K562 (cell line): ENCODE results near the gene SCT. TPM values are rescaled to one million over a fixed set of nuclear protein-coding genes. Genes with fewer than 3 reads are reported as not detected.

Experiments
- ARID1B ChIP-seq: fragments of 450-650 bp; IDR thresholded peaks from 2 replicates; pipeline ENCODE4 v1.6.1; 2016; ENCODE audit warnings: antibody characterized with exemption, mild to moderate bottlenecking, inconsistent platforms
- ATF1 ChIP-seq, 2 experiments: fragments of 450-650 bp in 1 of 2; IDR thresholded peaks; 2 replicates each; pipeline ENCODE4 v1.6.1; 2016; ENCODE audit warnings: missing compliant biosample characterization in 1 of 2, missing genetic modification characterization in 1 of 2
- ATF7 ChIP-seq: fragments of 450-650 bp; IDR thresholded peaks from 2 replicates; pipeline ENCODE4 v1.7.1; 2014; ENCODE audit warnings: mild to moderate bottlenecking, moderate library complexity
- BCLAF1 ChIP-seq, 2 experiments: fragments of 450-650 bp in 1 of 2; IDR thresholded peaks; 2 replicates each; pipeline ENCODE4 v1.6.1; 2011 to 2017; ENCODE audit warnings: low read depth in 2 of 2, antibody characterized with exemption in 1 of 2, borderline replicate concordance in 1 of 2, low read length in 1 of 2, mild to moderate bottlenecking in 1 of 2, mixed read lengths in 1 of 2; ENCODE audit not compliant: control insufficient read depth in 1 of 2
- CEBPG ChIP-seq, 3 experiments: fragments of 200-800 bp in 1 of 3; sonication (Bioruptor generic) in 1 of 3; sonication (generic) in 1 of 3; formaldehyde crosslinking in 1 of 3; IDR thresholded peaks in 2 of 3; conservative IDR thresholded peaks in 1 of 3; 2 replicates each; pipeline versions ENCODE4 v1.6.1 to v1.8.0; 2016 to 2022; ENCODE audit warnings: missing compliant biosample characterization in 2 of 3, missing genetic modification characterization in 2 of 3, mild to moderate bottlenecking in 1 of 3, missing genetic modification reagents in 1 of 3
- ELK3 ChIP-seq: fragments of 450-650 bp; formaldehyde crosslinking; IDR thresholded peaks from 2 replicates; pipeline ENCODE4 v1.4.0; 2020; ENCODE audit warnings: mild to moderate bottlenecking
- FOS ChIP-seq: IDR thresholded peaks from 3 replicates; pipeline ENCODE4 v1.6.1; 2011; ENCODE audit not compliant: insufficient read length; ENCODE audit errors: extremely low read depth
- FOXJ2 ChIP-seq: fragments of 200-800 bp; sonication (Bioruptor generic); IDR thresholded peaks from 2 replicates; pipeline ENCODE4 v1.6.1; 2016; ENCODE audit warnings: missing genetic modification characterization, missing compliant biosample characterization
- GABPB1 ChIP-seq: sonication (generic); formaldehyde crosslinking; IDR thresholded peaks from 2 replicates; pipeline ENCODE4 v1.8.0; 2022; ENCODE audit warnings: mild to moderate bottlenecking, missing genetic modification reagents
- JUND ChIP-seq, 2 experiments: IDR thresholded peaks; 2 replicates in 1 of 2; 3 replicates in 1 of 2; pipeline ENCODE4 v1.6.1; 2011; ENCODE audit warnings: borderline replicate concordance in 2 of 2, low read depth in 2 of 2, low read length in 2 of 2, improper control_type of control experiment in 1 of 2, missing biosample characterization in 1 of 2, missing genetic modification characterization in 1 of 2, missing genetic modification reagents in 1 of 2
- MEIS2 ChIP-seq: fragments of 450-650 bp; IDR thresholded peaks from 2 replicates; pipeline ENCODE4 v1.6.1; 2014; ENCODE audit warnings: mild to moderate bottlenecking; ENCODE audit not compliant: partially characterized antibody
- NCOA6 ChIP-seq: fragments of 450-650 bp; IDR thresholded peaks from 2 replicates; pipeline ENCODE4 v1.6.1; 2017; ENCODE audit warnings: mild to moderate bottlenecking
- NFE2 ChIP-seq: IDR thresholded peaks from 2 replicates; pipeline ENCODE4 v1.6.1; 2014; ENCODE audit warnings: antibody characterized with exemption, low read depth
- NR2C1 ChIP-seq, 2 experiments: fragments of 450-650 bp; IDR thresholded peaks; 2 replicates each; pipeline ENCODE4 v1.6.1; 2017; ENCODE audit warnings: mild to moderate bottlenecking in 2 of 2, antibody characterized with exemption in 1 of 2, inconsistent platforms in 1 of 2, missing compliant biosample characterization in 1 of 2, missing genetic modification characterization in 1 of 2
- NR2C2 ChIP-seq, 2 experiments: fragments of 200-800 bp in 1 of 2; sonication (Bioruptor generic) in 1 of 2; sonication (generic) in 1 of 2; formaldehyde crosslinking in 1 of 2; IDR thresholded peaks; 2 replicates each; pipeline versions ENCODE4 v1.6.1 to v1.8.0; 2016 to 2022; ENCODE audit warnings: mild to moderate bottlenecking in 1 of 2, missing compliant biosample characterization in 1 of 2, missing genetic modification characterization in 1 of 2, missing genetic modification reagents in 1 of 2
- SIN3A ChIP-seq, 2 experiments: fragments of 150-350 bp in 1 of 2; IDR thresholded peaks; 2 replicates each; pipeline ENCODE4 v1.6.1; 2011 to 2016; ENCODE audit warnings: borderline replicate concordance in 2 of 2, low read depth in 2 of 2, low read length in 2 of 2, mild to moderate bottlenecking in 2 of 2, moderate library complexity in 2 of 2; ENCODE audit not compliant: control insufficient read depth in 1 of 2
- SMARCA4 ChIP-seq: fragments of 450-650 bp; IDR thresholded peaks from 2 replicates; pipeline ENCODE4 v1.6.1; 2016
- SMARCC2 ChIP-seq: fragments of 450-650 bp; IDR thresholded peaks from 2 replicates; pipeline ENCODE4 v1.6.1; 2017; ENCODE audit warnings: antibody characterized with exemption, moderate library complexity, mild to moderate bottlenecking, low read depth
- SMARCE1 ChIP-seq: fragments of 450-650 bp; IDR thresholded peaks from 2 replicates; pipeline ENCODE4 v1.7.1; 2016; ENCODE audit warnings: mild to moderate bottlenecking
- SNAPC5 ChIP-seq: fragments of 250-450 bp; sonication (Bioruptor Pico); IDR thresholded peaks from 2 replicates; pipeline ENCODE4 v1.8.0; 2021; ENCODE audit warnings: moderate library complexity, mild to moderate bottlenecking, inconsistent platforms
- STAT5A ChIP-seq: IDR thresholded peaks from 2 replicates; pipeline ENCODE4 v1.6.1; 2012; ENCODE audit warnings: low read length, inconsistent platforms, borderline replicate concordance
- ZNF431 ChIP-seq: sonication (generic); formaldehyde crosslinking; IDR thresholded peaks from 2 replicates; pipeline ENCODE4 v1.8.0; 2022; ENCODE audit warnings: mild to moderate bottlenecking, missing genetic modification reagents
- polyA plus RNA-seq, 8 experiments: library from polyadenylated mRNA; depleted of rRNA in 4 of 8; stranded (reverse) in 5 of 8; unstranded in 3 of 8; fragments of >200 nt; fragmentation: Nextera tagmentation in 2 of 8; fragmentation: Illumina TruSeq in 1 of 8; extraction: Ambion mirVana in 2 of 8; extraction: Trizol in 1 of 8; gene quantifications; 2 replicates each; pipeline versions ENCODE4 v1.2.1 to v1.2.3, GENCODE V29; 2011 to 2014; ENCODE audit warnings: inconsistent platforms in 1 of 8, missing spikeins in 1 of 8
- total RNA-seq, 7 experiments: library from RNA; depleted of rRNA in 6 of 7; stranded (reverse); fragments of >200 nt in 6 of 7; fragmentation: Illumina TruSeq in 2 of 7; extraction: Trizol in 2 of 7; gene quantifications; 2 replicates each; pipeline versions ENCODE4 v1.2.1 to v1.2.3, GENCODE V29; 2011 to 2021; ENCODE audit warnings: low replicate concordance in 1 of 7
- TF ChIP-seq, protein P1 (sequence below): sonication (generic); formaldehyde crosslinking; IDR thresholded peaks from 2 replicates; pipeline ENCODE4 v1.9.0; 2022; ENCODE audit warnings: mild to moderate bottlenecking, missing genetic modification reagents

The SCT gene
- total and polyA plus RNA-seq, 9 of the 15 experiments (the other 6 are each of a cell fraction or from before 2014, with no cell fraction given), result not detected

DNA sequence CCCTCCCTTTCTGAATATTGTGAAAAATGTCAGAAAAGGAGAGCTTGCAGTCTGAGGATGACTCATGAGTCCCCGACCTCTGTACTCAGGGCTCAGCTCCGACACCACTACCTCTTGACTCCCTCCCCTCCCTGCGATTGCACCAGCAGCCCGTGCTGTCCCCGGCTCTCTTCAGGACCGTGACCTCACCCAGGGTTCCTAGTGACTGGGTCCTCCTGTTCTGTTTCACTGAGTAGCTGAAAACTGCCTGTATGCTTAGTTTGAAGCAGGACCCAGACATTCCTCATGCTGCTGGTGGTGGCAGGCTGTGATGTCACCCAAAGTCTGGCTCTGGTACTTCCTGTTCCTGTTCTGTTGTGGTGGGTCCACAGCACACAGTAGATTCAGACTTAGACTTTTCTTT is 39.0 kb downstream of the SCT start (continued):
- TF ChIP-seq SIN3A (IDR thresholded peaks at IDR 0.05; ENCODE audit: borderline replicate concordance in 2 of 2, control insufficient read depth in 1 of 2, low read depth in 2 of 2, low read length in 2 of 2) (no peak), ZNF431 (CRISPR knock-in tag) (no peak), NR2C2 (CRISPR knock-in tag; IDR thresholded peaks at IDR 0.05) (no peak), NR2C2 (tag; IDR thresholded peaks at IDR 0.05) (peak; percentile 50; the same call in 1 of the 2 replicates), SMARCC2 (no peak), BCLAF1 (IDR thresholded peaks at IDR 0.05; ENCODE audit: borderline replicate concordance in 1 of 2, control insufficient read depth in 1 of 2, low read depth in 2 of 2, low read length in 1 of 2) (no peak), SNAPC5 (CRISPR knock-in tag) (no peak), FOXJ2 (tag) (no peak), NFE2 (0 out of 2 replicates have a peak, but pooled peaks have one; percentile 20), STAT5A (no peak), ATF1 (CRISPR knock-in tag; IDR thresholded peaks at IDR 0.05) (no peak), ATF1 (tag; IDR thresholded peaks at IDR 0.05) (0 out of 2 replicates have a peak, but pooled peaks have one; percentile 16), NCOA6 (no peak), ELK3 (CRISPR knock-in tag) (no peak), ATF7 (peak; percentile 72), NR2C1 (IDR thresholded peaks at IDR 0.05) (peak; percentile 34; the same call in 1 of the 2 replicates), NR2C1 (tag; IDR thresholded peaks at IDR 0.05) (peak; percentile 46; the same call in 1 of the 2 replicates), SMARCA4 (peak; percentile 53; the same call in 1 of the 2 replicates), FOS (peak; percentile 11), GABPB1 (CRISPR knock-in tag) (0 out of 2 replicates have a peak, but pooled peaks have one; percentile 23), MEIS2 (peak; percentile 12), SMARCE1 (0 out of 2 replicates have a peak, but pooled peaks have one; percentile 36), CEBPG (CRISPR knock-in tag; IDR thresholded peaks at IDR 0.05) (peak; percentile 92), CEBPG (tag; conservative IDR thresholded peaks at IDR 0.05 in 1 of 2, IDR thresholded peaks at IDR 0.05 in 1 of 2) (peak in 1 of 2 experiments; percentile 68; a peak in 2 of 4 replicates), JUND (IDR thresholded peaks at IDR 0.05; ENCODE audit: borderline replicate concordance, low read depth, low read length) (peak; percentile 91), JUND (tag; IDR thresholded peaks at IDR 0.05; ENCODE audit: borderline replicate concordance, low read depth, low read length) (peak; percentile 82; the same call in 2 of the 3 replicates), ARID1B (peak; percentile 47)
- TF ChIP-seq, protein P1, sequence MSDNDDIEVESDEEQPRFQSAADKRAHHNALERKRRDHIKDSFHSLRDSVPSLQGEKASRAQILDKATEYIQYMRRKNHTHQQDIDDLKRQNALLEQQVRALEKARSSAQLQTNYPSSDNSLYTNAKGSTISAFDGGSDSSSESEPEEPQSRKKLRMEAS, result peak; percentile 52; the same call in 1 of the 2 replicates
